T-helper 9 cell (primary cell): Measurements from ENCODE around the gene HSD17B8.
"Not testable (repeated sequence)": the region's sequence is repeated elsewhere in the genome, so short reads cannot be mapped to it uniquely, and the experiment has no call there.

ENCODE experiments used
- DNase-seq: peaks from one replicate; pipeline ENCODE4 v3.0.0-alpha.2; 2020

Gene HSD17B8

GRCh38 chr6:33207552-33208090 lies 3.2 kb downstream of the HSD17B8 start:
- no peak for DNase-seq

GRCh38 chr6:33208091-33208967 lies 3.9 kb downstream of the HSD17B8 start, which contains the start of gene RING1:
RING1 (plus strand) TSS chr6:33208500; CDS start chr6:33208823, 323 bp downstream.
- DNase-seq = peak; percentile 87

DNA sequence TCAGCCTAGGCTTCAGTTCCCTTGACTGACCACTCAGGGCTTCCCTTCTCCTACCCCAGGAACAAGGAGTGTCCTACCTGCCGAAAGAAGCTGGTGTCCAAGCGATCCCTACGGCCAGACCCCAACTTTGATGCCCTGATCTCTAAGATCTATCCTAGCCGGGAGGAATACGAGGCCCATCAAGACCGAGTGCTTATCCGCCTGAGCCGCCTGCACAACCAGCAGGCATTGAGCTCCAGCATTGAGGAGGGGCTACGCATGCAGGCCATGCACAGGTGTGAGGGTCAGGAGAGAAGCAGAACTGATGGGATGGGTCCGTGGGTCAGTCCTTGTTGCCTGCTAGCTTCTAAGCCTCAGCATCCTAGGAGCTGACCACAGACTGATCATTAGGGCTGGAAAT lies 5.4 kb downstream of the HSD17B8 start:
- DNase-seq = no peak

DNA sequence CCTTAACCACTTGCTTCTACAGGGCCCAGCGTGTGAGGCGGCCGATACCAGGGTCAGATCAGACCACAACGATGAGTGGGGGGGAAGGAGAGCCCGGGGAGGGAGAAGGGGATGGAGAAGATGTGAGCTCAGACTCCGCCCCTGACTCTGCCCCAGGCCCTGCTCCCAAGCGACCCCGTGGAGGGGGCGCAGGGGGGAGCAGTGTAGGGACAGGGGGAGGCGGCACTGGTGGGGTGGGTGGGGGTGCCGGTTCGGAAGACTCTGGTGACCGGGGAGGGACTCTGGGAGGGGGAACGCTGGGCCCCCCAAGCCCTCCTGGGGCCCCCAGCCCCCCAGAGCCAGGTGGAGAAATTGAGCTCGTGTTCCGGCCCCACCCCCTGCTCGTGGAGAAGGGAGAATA lies 6.7 kb downstream of the HSD17B8 start:
- no peak for DNase-seq

GRCh38 chr6:33211666-33212422 lies 7.4 kb downstream of the HSD17B8 start:
- no peak for DNase-seq

DNA sequence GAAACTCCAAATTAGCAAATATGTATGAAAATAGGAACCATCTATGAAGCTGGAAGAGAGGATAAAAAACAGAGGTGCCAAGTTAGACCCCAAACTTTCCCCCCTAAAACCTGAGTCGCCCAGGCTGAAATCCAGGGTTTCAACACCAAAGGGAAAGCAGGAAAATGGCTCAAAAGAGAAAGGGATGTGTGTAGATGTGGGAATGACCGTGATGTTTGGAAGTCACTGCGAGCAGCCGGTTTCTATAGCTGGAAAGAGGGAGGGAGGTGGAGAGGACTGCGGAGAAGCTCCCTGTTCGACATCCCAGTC lies 8.4 kb downstream of the HSD17B8 start:
- DNase-seq = no peak

DNA sequence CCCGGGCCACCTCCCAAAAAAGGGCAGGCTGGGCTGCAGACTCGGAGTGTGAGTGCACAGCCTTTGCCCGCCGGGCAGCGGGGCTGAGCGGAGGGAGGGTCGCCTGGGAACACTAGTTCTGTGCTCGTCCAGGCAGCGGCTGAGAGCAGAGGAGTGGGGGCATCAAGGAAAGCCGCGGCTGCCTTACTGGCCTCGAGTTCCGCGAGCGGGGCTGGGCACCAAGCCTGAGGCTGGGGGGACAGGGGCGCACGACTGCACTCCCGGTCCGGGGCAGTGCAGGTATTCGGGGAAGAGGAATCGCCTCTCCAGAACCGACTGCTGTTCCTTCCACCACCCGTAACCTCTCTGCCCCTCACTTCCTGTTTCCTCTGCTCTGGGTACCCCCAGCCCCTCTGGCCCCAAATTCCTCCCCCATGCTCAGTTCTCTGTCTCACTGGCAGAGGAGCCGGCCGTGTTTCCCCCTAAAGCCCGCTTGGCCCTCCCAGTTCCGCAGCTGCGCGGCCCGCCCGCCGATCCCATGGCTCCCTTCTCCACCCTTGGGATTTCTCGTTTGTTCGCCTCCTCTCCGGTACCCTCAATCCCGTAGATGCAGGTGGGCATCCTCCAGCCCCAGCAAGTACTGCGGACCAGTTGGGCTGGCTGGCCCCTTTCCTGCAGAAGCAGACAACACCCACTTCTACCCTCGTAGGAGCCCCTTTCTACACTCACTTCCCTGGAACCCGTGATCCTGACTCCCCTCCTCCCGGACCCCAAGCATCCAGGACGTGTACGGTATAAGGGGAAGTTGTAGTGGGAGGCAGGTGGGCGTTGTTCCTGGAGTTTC lies 8.9 kb downstream of the HSD17B8 start:
- DNase-seq = no peak

DNA sequence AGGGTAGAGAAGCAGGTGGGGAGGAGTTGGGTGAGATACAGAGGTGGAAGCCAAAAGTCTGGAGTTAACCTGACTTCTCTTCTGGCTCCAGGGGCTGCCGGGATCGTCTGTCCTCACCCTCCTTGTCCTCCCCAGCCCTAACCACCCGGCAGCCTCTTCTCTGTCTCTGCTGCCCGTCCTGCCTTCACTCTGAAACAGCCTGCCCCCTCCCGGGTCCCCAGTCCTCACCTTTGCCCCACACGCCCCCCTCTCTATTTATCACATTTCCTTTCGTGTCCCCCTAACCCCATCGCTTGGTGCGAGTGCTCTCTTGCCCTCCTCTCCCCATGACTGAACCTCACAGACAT lies 9.5 kb downstream of the HSD17B8 start:
- DNase-seq = no peak

GRCh38 chr6:33215271-33216116 lies 11.0 kb downstream of the HSD17B8 start:
- no peak for DNase-seq

DNA sequence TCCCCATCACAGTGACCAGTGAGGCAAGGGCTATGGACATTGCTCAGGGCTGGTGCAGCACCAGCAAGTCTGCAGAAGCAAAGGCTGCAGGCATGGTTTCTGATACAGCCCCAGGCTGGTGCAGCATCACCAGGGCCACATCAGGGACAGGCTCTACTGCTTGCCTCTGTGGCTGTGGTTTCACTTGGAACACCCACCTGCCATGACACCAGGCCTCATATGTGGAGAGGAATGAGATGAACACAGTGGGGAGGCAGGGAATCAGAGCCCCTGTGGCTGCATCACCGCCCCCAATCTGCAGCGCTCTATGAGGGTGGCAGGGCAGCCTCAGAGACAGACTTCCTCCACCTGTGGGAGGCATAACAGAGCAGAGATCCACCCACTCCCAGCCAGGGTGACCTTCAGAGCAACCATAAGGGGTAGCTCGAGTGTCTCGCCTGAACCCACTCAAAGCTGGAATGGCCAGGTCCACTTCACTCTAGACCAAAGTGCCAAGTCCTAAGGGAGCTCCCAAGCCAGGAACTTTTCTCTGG lies 11.7 kb downstream of the HSD17B8 start:
- no peak for DNase-seq

DNA sequence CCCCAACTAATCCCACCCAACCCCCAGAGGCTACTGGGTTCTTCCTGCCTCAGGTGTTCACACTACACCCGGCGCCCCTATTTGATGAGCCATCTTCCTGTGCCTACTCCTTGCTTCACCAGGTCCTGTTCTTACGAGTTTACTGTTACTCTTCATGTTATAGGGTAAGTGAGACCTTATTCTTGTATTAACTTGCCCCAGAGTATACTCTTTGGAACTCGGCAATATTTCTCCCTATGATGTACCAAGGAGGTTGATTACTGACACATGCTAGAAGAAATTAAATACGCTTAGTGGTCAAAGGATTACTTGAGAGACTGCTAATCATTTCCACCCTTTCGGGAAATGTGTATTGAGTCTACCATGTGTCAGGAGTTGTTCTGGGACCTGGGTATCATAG lies 12.8 kb downstream of the HSD17B8 start:
- DNase-seq = no peak

GRCh38 chr6:33217681-33218080 lies 13.2 kb downstream of the HSD17B8 start:
- DNase-seq = no peak

- DNase-seq = not testable (repeated sequence)
These were observed 22.2 kb downstream of the HSD17B8 start for GRCh38 chr6:33226503-33227120.

- no peak for DNase-seq
These were observed 30.8 kb downstream of the HSD17B8 start for GRCh38 chr6:33235221-33235634.

GRCh38 chr6:33236328-33236727 lies 31.9 kb downstream of the HSD17B8 start:
- no peak for DNase-seq

GRCh38 chr6:33236852-33237251 lies 32.4 kb downstream of the HSD17B8 start:
- no peak for DNase-seq

GRCh38 chr6:33237741-33238140 lies 33.3 kb downstream of the HSD17B8 start:
- DNase-seq = no peak

DNA sequence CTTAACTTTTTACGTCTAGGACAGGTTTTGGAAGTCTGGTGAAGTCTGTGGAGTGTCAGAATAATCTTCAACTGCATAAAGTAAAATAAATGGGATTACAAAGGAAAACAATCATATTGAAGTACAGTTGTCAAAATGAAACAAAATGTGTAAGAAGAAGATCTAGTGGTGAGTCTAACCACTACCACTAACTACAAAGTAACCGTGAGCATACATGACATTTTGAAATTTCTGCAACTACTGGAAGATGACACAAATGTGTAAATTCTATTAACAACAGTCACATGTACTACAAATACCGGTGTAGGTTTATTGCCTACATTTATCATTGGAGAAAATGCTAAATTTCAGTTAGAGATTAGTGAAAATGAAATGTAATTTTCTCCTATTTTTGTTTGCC lies 37.5 kb downstream of the HSD17B8 start:
- no peak for DNase-seq

DNA sequence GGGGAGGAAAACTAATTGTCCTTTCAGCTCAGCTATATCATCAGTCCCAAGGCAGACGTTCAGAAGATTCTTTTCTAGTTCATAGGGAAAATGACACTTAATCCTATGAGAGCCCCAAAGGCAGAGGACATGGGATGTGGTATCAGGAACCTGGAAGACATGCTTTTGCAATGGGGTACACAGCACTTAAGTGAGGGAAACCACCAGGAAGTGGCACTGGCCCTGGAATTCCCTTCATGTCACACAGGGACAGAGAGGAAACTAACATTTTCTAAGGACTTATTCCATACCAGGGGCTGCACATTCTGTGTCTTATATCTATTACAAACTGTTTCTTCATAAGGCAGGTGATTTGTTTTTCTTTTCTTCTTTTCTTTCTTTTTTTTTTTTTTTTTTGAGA lies 39.0 kb downstream of the HSD17B8 start:
- no peak for DNase-seq

GRCh38 chr6:33247977-33248642 lies 43.7 kb downstream of the HSD17B8 start:
- DNase-seq = peak; percentile 88

DNA sequence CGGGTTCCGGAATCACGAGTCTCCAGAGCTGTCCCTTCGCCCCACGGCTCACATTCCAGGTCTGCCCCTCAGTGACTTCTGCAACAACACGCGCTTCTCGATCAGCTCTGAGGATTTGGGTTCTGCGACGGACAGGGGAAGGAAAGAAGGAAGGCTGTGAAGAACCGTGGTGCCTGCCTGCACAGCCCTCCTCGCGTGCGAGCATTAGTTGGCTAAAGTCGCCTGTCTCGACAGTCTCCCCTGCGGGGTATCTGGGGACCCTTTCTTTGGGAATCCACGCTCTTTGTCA lies 44.1 kb downstream of the HSD17B8 start:
- no peak for DNase-seq
